T-helper 2 cell (primary cell): Measurements from ENCODE around the gene HSD17B1.

Source experiments
- DNase-seq, 5 experiments: peaks; one replicate each; pipeline versions ENCODE4 v3.0.0 to v3.0.0-alpha.2; 2012 to 2022

Gene HSD17B1

DNA sequence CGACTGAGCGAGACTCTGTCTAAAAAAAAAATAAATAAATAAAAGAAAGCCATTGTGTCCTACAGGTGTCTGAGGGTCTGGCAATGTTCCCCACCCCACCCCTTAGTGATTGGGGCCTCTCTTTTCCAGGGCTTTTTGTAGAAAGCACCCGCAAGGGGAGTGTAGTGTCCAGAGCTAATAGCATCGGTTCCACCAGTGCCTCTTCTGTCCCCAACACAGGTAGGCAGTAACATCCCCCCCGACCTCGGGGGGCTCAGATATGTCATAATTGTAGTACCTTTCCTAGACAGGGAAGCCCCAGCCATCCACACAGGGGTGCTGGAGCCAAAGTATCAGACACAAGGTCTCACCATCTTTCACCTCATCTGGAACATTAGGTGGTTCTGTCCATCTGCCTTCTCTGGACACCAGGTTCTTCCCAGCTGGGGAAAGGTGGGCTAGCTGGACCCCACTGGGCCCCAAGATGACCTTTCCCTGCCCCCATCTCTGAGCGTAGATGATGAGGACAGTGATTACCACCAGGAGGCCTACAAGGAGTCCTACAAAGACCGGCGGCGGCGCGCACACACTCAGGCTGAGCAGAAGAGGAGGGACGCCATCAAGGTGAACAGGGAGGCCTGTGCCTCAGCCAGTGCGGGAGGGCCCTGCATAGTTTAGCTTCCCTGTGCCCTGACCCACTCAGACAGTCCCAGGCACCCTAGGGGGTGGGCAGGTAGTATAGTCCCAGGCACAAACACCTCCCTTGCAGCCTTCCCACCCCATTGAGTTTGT is 15.8 kb downstream of the HSD17B1 start:
- DNase-seq: no peak

DNA sequence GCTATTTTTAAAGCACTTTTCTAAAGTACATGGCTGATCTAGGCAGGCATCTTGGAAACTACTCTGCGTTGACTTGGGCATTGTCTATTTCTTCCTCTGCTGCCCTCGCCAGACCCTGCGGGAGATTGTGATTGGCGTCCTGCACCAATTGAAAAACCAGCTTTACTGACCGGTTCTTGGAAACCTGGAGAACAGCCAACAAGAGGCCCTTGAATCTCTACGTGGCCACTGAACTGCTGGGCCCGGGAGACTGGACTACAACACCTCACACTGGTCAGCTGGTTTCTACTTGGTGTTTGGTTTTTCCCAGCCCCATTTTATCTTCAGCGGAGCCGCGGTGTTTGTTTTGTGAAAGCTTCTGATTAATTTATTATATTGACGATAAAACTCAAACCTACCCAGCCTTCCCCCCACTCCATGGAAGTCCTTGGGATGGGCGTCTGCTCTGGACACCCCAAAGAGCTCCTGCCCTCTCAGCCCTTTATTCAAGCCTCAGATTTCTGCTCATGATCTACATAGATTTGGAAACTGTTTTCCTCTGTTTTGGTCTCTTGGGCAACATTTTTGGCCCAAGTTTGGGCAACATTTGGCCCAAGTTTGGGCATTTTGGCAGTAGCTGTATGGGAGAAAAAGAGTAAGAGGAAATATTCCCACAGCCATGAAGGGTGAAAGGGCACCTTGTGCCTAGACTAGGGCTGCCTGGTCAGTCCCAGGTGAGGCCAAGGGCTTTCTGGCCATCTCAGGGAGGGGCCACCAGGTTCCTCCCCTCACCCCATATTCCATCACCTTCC is 18.9 kb downstream of the HSD17B1 start:
- DNase-seq: no peak

DNA sequence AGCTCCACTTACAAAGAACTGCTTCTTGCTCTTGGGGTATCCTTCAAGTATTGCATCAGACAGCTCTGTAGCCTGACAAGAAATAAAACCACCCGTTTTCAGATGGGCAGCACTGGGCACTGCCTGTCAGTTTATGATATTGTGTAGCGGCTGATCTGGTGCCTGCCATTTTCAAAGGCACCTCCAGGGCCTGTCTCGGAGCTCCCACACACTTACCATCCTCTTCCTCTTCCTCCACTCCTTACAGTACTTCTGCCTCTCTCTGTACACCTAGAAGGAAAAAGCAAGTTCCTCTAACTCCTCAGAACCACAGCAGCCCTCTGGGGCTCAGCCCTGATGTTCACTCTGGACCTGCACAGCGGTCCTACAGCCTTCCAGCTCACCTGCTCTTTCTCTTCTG is 20.4 kb downstream of the HSD17B1 start:
- DNase-seq: no peak

DNA sequence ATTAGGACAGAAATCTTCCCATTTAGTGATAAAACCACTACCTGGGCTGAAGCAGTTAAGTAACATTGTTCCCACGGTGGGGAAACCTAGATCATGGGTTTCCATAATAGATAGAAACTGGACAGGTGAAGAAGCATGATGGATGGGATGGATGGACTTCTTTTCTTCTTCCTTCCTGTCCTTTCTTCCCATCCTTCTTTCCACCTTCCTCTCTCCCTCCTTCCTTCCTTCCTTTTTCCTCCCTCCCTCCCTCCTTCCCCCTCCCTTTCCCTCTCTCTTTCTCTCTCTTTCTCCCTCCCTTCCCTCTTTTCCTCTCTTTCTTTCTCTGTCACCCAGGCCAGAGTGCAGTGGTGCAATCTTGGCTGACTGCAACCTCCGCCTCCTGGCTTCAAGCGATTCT is 21.7 kb downstream of the HSD17B1 start:
- no peak for DNase-seq

DNA sequence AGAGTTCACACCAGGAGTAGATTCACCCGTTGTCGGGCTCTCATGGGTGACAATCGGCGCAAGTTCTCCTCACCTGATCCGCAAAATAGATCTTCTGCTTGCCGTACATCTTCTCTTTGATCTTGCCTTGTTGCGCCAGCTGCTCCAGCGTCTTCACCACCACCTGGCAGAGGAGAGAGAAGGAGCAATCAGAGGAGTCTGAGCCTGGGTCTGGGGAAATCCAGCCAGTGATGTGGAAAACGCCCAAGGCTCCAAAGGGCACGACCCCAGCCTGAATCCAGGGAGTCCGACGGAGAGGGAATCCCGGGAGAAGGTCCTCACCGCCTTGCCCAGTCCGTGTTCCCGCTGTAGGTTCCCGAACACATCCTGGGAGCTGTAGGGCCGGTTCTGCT is 24.4 kb downstream of the HSD17B1 start:
- DNase-seq: no peak

DNA sequence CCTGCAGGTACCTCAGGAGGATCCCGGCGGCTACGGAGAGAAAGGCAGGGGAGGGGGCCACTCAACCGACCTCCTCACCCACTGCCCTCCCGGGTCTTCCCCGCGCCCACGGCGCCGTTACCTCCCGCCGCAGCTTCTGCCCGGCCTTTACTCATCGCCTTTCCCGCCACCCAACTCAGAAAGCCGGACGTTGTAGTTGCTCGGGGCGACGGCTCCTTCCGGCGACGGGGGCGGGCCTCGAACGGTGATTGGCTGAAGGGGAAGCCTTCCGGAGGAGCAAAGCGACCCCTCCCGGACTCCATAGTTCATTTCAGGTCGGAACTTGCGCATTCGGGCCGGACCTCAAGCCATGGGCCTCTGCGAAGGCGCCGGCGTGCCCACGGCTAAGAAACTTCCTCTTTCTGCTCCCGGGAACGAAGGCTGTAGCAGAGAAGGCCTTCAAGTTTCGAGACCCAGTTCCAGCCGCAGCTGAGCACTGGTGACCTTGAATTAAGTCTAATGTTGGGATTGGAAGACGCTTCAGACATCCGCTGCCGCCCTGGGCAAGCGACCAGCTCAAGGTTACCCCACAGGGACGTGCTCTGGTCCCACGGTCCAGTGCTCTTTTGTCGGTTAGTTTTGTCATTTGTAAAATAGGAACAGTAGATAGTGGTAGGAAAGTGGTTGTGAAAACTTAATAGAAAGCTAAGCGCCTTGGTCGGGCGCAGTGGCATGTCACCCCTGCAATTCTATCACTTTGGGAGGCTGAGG is 25.0 kb downstream of the HSD17B1 start, which contains the start of gene PSMC3IP:
TSS of gene PSMC3IP (minus strand) at position 198 of the 750 bp plus-strand sequence. CDS start at position 155, 43 bp downstream.
- DNase-seq: peak; percentile 78 to 93 (median 88)

DNA sequence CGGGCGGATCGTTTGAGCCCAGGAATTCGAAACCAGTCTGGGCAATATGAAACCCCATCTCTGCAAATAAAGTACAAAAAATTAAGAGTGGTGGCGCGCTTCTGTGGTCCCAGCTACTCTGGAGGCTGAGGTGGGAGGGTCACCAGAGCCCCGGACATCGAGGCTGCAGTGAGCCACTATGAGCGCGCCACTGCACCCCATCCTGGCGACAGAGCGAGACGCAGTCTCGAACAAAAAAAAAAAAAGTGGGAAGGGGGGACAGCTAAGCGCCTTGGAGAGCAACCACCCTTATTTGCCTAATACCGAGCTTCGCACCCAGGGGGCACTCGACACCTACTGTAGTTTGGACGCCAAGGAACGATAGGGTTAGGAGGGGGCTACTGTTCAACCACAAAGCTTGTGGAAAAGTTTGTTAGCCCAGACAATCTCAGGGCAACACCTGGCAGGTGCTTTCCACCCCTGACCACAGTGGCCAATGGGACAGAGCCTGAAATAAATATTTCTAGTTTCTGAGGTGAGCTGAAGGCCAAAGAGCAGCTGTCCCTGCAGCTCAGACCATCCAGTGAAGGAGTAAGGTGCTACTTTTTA is 25.7 kb downstream of the HSD17B1 start:
- DNase-seq: peak in 4 of 5 experiments; percentile 43 to 74 (median 60)

DNA sequence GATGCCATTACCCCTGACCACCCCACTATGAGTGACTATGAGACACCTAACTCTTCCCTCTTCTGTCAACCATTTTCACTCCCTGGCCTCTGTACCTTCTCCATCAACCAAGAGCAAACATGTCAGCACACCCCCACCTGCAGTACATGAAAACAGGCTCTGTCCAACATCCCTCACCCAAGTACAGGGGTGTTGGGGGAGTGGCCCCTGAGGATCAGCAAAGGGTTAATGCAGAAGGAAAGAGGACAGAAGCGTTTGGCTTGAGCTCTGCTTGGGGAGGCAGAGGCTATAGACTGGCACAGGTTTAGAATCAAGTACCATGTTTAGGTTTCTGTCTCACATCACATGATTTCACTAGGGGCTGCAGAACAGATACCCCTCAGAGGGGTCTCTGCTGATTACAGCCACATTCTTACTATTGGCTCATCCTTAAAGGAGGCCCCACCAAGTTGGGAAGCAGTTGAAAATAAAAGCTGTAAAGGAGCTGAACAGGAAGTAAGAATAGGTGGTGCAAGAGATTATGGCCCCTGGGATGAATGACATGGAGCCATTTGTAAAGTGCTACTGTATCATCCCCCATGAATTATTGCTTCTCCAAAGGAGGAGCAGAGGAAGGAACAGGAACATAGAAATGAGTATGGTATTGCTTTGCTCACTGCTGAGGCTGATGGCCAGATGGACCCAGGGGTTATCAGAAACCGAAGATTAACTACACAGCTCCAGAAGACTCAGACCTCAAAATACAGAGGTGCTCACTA is 27.2 kb downstream of the HSD17B1 start:
- no peak for DNase-seq

DNA sequence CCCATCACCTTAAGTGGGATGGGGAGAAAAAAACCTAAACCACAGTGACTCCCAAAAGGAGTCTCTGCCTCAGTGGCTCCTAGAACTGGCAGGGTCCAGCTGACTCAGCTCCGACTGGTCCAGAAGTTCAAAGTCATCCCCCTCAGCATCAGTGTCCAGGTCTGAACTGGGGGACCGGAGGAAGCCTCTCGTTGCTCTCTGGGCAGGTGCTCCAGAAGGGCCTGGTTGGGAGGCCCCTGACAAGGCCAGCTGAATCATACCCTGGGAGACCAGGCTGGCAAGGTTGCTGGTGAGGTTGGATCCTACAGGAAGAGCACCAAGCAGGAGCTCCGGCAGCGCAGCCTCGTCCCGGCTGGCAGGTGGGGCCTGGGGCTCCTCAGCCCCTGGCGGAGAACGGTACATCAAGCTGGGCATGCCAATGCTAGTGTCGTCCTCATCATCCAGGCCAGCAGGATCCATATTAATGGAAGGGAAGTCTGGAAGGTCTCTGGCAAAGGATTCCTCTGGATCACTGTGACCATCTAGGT is 29.1 kb downstream of the HSD17B1 start:
- DNase-seq: no peak

DNA sequence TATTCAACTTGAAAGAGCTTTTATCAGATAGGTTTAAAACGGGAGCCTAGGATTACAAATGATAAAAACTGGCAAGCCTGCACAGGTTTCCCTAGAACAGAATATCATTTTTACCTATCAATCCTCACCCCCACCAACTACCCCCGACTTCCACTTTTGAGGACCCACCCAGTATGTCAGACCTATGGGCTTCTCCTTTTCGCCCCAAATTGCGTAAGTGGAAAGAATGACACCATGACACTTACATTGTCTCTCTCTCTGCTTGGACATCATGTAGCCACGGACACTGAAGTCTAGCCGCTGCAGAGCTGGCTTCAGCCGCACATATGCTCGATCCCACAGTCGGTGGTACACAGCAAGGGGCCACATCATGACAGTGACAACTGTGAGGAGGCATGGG is 32.2 kb downstream of the HSD17B1 start:
- no peak for DNase-seq

DNA sequence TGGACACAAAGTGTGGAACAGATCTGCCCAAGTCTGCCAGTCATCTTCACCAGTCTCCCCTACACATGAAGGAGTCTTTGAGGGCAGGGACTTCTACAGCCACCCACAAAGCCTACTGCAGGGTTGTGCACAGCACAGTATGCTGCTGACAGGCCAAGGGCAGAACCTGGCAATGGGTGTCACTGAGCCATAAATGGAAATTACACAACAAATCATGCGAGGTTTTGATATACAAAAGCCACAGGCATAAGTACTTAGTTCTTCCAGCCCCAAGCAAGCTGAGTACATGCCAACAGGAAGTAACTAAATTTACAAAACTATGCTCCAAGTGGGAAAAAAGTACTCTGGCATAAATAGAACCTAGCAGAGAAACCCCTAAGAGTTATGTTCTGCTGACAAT is 32.6 kb downstream of the HSD17B1 start:
- DNase-seq: no peak

DNA sequence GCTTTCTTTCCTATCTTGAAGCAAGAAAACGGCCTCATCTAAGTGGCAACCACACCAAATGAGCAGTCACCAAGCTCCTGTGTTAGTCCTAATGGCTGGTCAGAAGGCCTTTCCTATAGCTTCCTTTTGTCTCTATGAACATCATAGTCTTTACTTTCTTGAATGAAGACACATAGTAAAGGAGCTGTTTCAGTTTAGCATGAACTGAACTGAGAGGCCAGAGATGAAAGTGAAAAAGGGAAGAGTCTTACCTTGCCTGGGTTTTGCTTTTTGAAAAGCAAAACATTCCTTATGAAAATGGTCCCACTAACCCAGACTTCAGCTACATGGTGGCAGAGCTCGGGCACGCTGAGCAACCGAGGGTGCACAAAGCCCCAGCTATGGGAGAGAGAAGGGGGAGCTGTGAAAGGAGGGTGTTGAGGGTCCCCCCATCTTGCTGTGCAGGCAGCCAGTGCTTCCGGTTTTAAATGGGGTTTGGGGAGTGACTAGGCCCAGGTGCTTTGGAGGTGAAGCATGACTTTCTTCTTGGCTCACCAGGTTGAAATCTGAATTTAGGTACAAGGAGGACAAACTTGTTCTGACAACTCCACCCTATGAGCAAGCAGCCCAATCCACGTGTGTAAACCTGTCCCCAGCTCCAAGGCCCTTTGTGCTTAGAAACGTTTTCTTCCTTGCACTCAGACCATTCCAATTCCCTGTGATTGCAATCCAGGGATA is 33.9 kb downstream of the HSD17B1 start:
- DNase-seq: no peak

DNA sequence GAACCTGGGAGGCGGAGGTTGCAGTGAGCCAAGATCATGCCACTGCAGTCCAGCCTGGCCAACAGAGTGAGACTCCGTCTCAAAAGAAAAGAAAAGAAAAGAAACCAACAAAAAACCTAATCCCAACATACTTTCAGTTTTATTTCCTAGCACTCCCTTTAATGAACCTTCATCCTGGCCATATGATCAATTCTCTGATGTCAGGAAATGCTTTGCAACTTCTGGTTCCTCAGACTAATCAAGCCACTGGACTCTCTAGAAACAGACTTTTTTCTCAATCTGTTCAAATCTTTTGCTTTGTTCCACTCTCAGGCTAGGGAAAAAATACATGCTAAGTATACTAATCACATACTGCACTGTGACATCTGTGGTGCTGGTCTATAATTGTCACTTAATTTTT is 38.2 kb downstream of the HSD17B1 start:
- no peak for DNase-seq

DNA sequence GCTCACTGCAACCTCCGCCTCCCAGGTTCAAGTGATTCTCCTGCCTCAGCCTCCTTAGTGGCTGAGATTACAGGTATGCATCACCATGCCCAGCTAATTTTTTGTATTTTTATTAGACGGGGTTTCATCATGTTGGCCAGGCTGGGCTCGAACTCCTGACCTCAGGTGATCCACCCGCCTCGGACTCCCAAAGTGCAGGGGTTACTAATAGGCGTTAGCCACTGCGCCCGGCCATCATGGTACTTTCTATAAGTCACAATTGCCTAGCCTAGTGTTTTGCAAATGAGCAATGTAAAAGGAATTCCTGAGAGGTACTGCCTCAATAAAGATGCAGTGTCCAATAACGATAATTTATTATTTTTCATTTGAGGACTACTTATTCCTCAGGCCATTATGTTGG is 38.7 kb downstream of the HSD17B1 start:
- DNase-seq: no peak

DNA sequence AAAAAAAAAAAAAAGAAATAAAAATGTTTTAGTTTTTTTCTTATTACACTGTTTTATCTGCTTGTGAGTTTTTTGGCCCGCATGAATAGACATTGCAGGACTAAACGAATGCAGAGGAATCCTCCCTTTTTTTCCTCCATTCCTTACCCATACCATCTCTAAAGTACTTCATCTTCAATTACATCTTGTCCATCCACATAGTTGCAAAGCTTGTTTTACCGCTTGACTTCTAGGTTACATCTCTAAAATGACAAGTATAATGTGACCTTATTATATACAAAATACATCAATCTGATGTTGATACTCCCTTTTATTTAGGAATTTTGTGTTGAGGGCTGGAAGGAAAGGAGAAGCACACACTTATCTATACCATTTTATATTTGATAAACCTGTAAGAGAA is 43.7 kb downstream of the HSD17B1 start:
- DNase-seq: no peak

DNA sequence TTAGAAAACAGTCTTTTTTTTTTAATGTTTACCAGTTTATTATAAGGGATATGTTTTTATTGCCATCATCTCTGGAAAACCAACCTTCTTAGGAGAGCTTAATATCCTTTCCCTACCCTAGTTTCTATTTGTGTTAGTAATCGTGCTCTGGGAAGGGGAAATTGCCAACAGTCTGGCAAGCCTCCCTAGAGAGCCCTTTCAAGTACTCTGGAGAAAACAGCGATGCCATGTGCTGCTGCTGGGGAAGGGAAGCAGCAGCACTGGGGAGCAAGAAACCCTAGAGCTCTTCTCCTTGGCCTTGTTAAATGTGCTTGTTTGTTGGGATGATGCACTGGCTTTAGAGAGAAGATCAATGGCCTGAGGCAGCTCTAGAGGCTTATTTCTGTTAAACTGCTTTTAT is 46.2 kb downstream of the HSD17B1 start:
- no peak for DNase-seq

DNA sequence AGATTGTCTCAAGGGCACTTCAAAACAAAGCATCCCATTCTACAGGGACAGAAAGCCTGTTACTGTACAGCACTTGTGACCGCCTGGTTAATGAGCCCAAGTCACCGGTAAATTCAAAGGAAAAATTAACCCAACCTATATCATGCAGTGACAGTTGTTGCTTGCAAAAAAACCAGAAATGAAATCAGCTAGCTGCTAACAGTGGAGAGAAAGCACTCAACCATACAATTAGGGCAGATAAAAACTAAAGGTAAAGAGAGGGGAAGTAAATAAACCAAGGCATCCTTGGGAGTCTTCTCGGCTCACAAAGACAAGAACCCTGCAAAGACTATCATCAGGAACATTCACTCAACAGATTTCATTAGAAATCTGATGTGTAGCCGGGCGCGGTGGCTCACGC is 50.6 kb downstream of the HSD17B1 start:
- DNase-seq: no peak
